Adipocyte (in vitro differentiated cells): ENCODE results near the gene CEACAM16.
A peak's percentile ranks its signal among the peaks of the same experiment; 100 is the strongest.
"Not testable (repeated sequence)": the region's sequence is repeated elsewhere in the genome, so short reads cannot be mapped to it uniquely, and the experiment has no call there.

ENCODE experiments used
- DNase-seq: peaks from one replicate; pipeline ENCODE4 v3.0.0-alpha.2; 2015; ENCODE audit warnings: low read depth
- H3K27me3 ChIP-seq: replicated peaks from 2 replicates; pipeline ENCODE4 v1.7.0; 2013; ENCODE audit warnings: mild to moderate bottlenecking, low read length, moderate library complexity; ENCODE audit not compliant: control insufficient read depth, insufficient read depth
- H3K36me3 ChIP-seq: 2 replicates; pipeline ENCODE4 v1.7.0; 2013; ENCODE audit warnings: low read length, mild to moderate bottlenecking, moderate library complexity; ENCODE audit not compliant: control insufficient read depth, insufficient read depth, severe bottlenecking
- H3K4me1 ChIP-seq: 2 replicates; pipeline ENCODE4 v1.7.0; 2013; ENCODE audit warnings: mild to moderate bottlenecking, low read length, moderate library complexity; ENCODE audit not compliant: control insufficient read depth, insufficient read depth
- H3K4me3 ChIP-seq: 2 replicates; pipeline ENCODE4 v1.7.0; 2013; ENCODE audit warnings: mild to moderate bottlenecking, low read length, moderate library complexity
- H3K9ac ChIP-seq: 2 replicates; pipeline ENCODE4 v1.7.0; 2013; ENCODE audit warnings: mild to moderate bottlenecking, low read length, moderate library complexity
- H3K9me3 ChIP-seq: 2 replicates; pipeline ENCODE4 v1.7.0; 2013; ENCODE audit warnings: mild to moderate bottlenecking, low read length, moderate library complexity; ENCODE audit not compliant: control insufficient read depth

Gene CEACAM16

GRCh38 chr19:44663996-44664395 lies 35.0 kb upstream of the CEACAM16 start:
- Histone ChIP-seq H3K9ac (no peak overlapping the region), H3K36me3 (peaks cover 34% of the 10 kb centered on the region), H3K27me3 (no peaks in the 10 kb centered on the region), H3K9me3 (no peaks in the 10 kb centered on the region), H3K4me3 (no peak overlapping the region), H3K4me1 (peaks cover 4% of the 10 kb centered on the region)
- DNase-seq: no peak

- Histone ChIP-seq H3K36me3 (peaks cover 26% of the 10 kb centered on the region), H3K4me1 (peaks cover 4% of the 10 kb centered on the region), H3K9me3 (no peaks in the 10 kb centered on the region), H3K9ac (no peak overlapping the region), H3K27me3 (no peaks in the 10 kb centered on the region), H3K4me3 (no peak overlapping the region)
- DNase-seq: no peak
These were observed 34.0 kb upstream of the CEACAM16 start for GRCh38 chr19:44664976-44665375.

GRCh38 chr19:44666852-44667556 lies 31.9 kb upstream of the CEACAM16 start:
- no peak overlapping the region for H3K9ac ChIP-seq
- H3K4me3 ChIP-seq: no peak overlapping the region
- DNase-seq: no peak
- peaks cover under 1% of the 10 kb centered on the region for H3K9me3 ChIP-seq
- H3K27me3 ChIP-seq: no peaks in the 10 kb centered on the region
- peaks cover 4% of the 10 kb centered on the region for H3K4me1 ChIP-seq
- H3K36me3 ChIP-seq: peaks cover 11% of the 10 kb centered on the region

- DNase-seq: no peak
- H3K36me3 ChIP-seq: no peaks in the 10 kb centered on the region
These were observed 29.8 kb upstream of the CEACAM16 start for GRCh38 chr19:44668985-44669764.

GRCh38 chr19:44670027-44670426 lies 28.9 kb upstream of the CEACAM16 start:
- H3K4me1 ChIP-seq, H3K9ac ChIP-seq: not testable (repeated sequence)

More at GRCh38 chr19:44668985-44669764, 29.8 kb upstream of the CEACAM16 start:
- Histone ChIP-seq H3K4me3 (no peak overlapping the region), H3K9me3 (peaks cover 3% of the 10 kb centered on the region), H3K27me3 (no peaks in the 10 kb centered on the region), H3K4me1 (no peaks in the 10 kb centered on the region), H3K9ac (no peak overlapping the region)

GRCh38 chr19:44671400-44671799 lies 27.6 kb upstream of the CEACAM16 start, which contains the start of gene CEACAM19:
TSS of gene CEACAM19 (plus strand) at chr19:44671482. CDS start at chr19:44671932, 450 bp downstream.
- H3K9ac ChIP-seq: no peak within 1 kb of the TSS
- no peaks in the 10 kb centered on the region for H3K4me1 ChIP-seq
- no peaks in the 10 kb centered on the region for H3K36me3 ChIP-seq
- no peaks in the 10 kb centered on the region for H3K27me3 ChIP-seq
- DNase-seq: no peak
- H3K4me3 ChIP-seq: no peak within 1 kb of the TSS
- H3K9me3 ChIP-seq: peaks cover 3% of the 10 kb centered on the region

More at GRCh38 chr19:44670027-44670426, 28.9 kb upstream of the CEACAM16 start:
- H3K4me3 ChIP-seq, H3K9me3 ChIP-seq, H3K27me3 ChIP-seq, H3K36me3 ChIP-seq, DNase-seq: not testable (repeated sequence)

GRCh38 chr19:44672226-44672625 lies 26.7 kb upstream of the CEACAM16 start:
- Histone ChIP-seq H3K9ac (no peak overlapping the region), H3K9me3 (peaks cover 3% of the 10 kb centered on the region), H3K4me1 (peaks cover 4% of the 10 kb centered on the region), H3K4me3 (no peak overlapping the region), H3K36me3 (no peaks in the 10 kb centered on the region), H3K27me3 (no peaks in the 10 kb centered on the region)
- no peak for DNase-seq

GRCh38 chr19:44673510-44673909 lies 25.4 kb upstream of the CEACAM16 start:
- H3K36me3 ChIP-seq: no peaks in the 10 kb centered on the region
- peaks cover 7% of the 10 kb centered on the region for H3K4me1 ChIP-seq
- DNase-seq: no peak
- H3K27me3 ChIP-seq: no peaks in the 10 kb centered on the region
- H3K9ac ChIP-seq: no peak overlapping the region
- H3K9me3 ChIP-seq: peaks cover 3% of the 10 kb centered on the region
- no peak overlapping the region for H3K4me3 ChIP-seq

GRCh38 chr19:44675521-44675920 lies 23.4 kb upstream of the CEACAM16 start:
- peaks cover 7% of the 10 kb centered on the region for H3K4me1 ChIP-seq
- peaks cover 3% of the 10 kb centered on the region for H3K9me3 ChIP-seq
- no peak overlapping the region for H3K4me3 ChIP-seq
- no peaks in the 10 kb centered on the region for H3K27me3 ChIP-seq
- DNase-seq: no peak
- H3K9ac ChIP-seq: no peak overlapping the region
- no peaks in the 10 kb centered on the region for H3K36me3 ChIP-seq

- Histone ChIP-seq H3K9ac (no peak overlapping the region), H3K27me3 (no peaks in the 10 kb centered on the region), H3K4me1 (peaks cover 7% of the 10 kb centered on the region), H3K9me3 (peaks cover under 1% of the 10 kb centered on the region), H3K4me3 (no peak overlapping the region), H3K36me3 (no peaks in the 10 kb centered on the region)
- DNase-seq: peak; percentile 75
These were observed 21.7 kb upstream of the CEACAM16 start for GRCh38 chr19:44677019-44677811.

GRCh38 chr19:44680536-44680935 lies 18.4 kb upstream of the CEACAM16 start:
- Histone ChIP-seq H3K9ac (no peak overlapping the region), H3K4me1 (peaks cover 12% of the 10 kb centered on the region), H3K9me3 (no peaks in the 10 kb centered on the region), H3K36me3 (no peaks in the 10 kb centered on the region), H3K27me3 (no peaks in the 10 kb centered on the region), H3K4me3 (no peak overlapping the region)
- no peak for DNase-seq
